Colonic mucosa (tissue), 4 donors: ENCODE measurements around the gene KLK7. TPM values are rescaled to one million over a fixed set of nuclear protein-coding genes. Genes with fewer than 3 reads are reported as not detected.

Experiments used
- DNase-seq: peaks from one replicate; pipeline ENCODE4 v3.0.0-alpha.2; 2020
- H3K27ac ChIP-seq: fragments of 200-600 bp; one replicate; pipeline ENCODE4 v1.8.0; 2021
- H3K27me3 ChIP-seq: fragments of 200-600 bp; one replicate; pipeline ENCODE4 v1.8.0; 2021
- H3K36me3 ChIP-seq: fragments of 200-600 bp; one replicate; pipeline ENCODE4 v1.8.0; 2021
- H3K4me1 ChIP-seq: fragments of 200-600 bp; one replicate; pipeline ENCODE4 v1.8.0; 2021; ENCODE audit warnings: mild to moderate bottlenecking
- H3K4me3 ChIP-seq: fragments of 200-600 bp; one replicate; pipeline ENCODE4 v1.8.0; 2021
- H3K9ac ChIP-seq, 2 donors: one replicate each; pipeline ENCODE4 v1.7.0; 2013; ENCODE audit warnings: control low read depth in 2 of 2, low read depth in 2 of 2, low read length in 2 of 2
- H3K9me3 ChIP-seq: fragments of 200-600 bp; one replicate; pipeline ENCODE4 v1.8.0; 2021
- intact Hi-C: fragments of 100-400 bp; cut with DNase I; formaldehyde crosslinking; loops from one replicate; pipeline ENCODE4 v1.14.1; 2022
- total RNA-seq, 2 donors: library from RNA; stranded (reverse); fragmentation: NEBNext Ultra II Directional in 1 of 2; extraction: Animal tissue kit (Norgen Biotek cat#: 25700) in 1 of 2; gene quantifications; one replicate each; pipeline ENCODE4 v1.2.1, GENCODE V29; 2021
- TF ChIP-seq, protein P1 (sequence below): fragments of 200-600 bp; IDR thresholded peaks from one replicate; pipeline ENCODE4 v1.8.0; 2022; ENCODE audit warnings: antibody characterized with exemption, mild to moderate bottlenecking
- donor health status: healthy.
- donor health status: DM: no; HTN: no; CAD: no.
- donor health status: DM: no; HTN: no; CAD: no.

Gene KLK7
- total RNA-seq, 2 donors from 2014 or later = not detected

DNA sequence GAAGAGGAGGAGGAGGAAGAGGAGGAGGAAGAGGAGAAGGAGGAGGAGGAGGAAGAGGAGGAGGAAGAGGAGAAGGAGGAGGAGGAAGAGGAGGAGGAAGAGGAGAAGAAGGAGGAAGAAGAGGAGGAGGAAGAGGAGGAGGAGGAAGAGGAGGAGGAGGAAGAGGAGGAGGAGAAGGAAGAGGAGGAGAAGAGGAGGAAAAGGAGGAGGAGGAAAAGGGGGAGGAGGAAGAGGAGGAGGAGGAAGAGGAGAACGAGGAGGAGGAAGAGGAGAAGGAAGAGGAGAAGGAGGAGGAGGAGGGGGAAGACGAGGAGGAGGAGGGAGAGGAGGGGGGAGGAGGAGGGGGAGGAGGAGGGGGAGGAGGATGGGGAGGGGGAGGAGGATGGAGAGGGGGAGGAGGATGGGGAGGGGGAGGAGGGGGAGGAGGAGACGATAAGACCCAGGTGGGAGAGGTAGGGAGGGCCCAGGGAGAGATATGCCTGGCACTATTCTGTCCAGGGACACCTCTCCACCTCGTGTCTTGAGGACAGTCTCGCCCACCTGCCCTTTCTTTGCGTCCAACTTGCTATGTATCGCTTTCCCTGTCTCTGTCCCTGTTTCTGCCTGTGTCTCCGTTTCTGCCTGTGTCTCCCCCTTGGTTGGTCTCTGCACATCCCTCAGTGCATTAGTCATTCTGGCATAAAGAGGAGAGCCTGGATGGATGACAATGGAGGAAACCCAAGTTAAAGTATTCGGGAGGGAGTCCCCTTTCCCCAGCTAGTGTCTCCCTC lies 23.8 kb downstream of the KLK7 start:
- H3K36me3 ChIP-seq = no peaks in the 10 kb centered on the region
- no peaks in the 10 kb centered on the region for H3K27me3 ChIP-seq
- H3K9ac ChIP-seq = no peak overlapping the region
- no peak overlapping the region for H3K4me3 ChIP-seq
- H3K27ac ChIP-seq = no peak overlapping the region
- no peaks in the 10 kb centered on the region for H3K4me1 ChIP-seq
- no peaks in the 10 kb centered on the region for H3K9me3 ChIP-seq
- TF ChIP-seq, protein P1, sequence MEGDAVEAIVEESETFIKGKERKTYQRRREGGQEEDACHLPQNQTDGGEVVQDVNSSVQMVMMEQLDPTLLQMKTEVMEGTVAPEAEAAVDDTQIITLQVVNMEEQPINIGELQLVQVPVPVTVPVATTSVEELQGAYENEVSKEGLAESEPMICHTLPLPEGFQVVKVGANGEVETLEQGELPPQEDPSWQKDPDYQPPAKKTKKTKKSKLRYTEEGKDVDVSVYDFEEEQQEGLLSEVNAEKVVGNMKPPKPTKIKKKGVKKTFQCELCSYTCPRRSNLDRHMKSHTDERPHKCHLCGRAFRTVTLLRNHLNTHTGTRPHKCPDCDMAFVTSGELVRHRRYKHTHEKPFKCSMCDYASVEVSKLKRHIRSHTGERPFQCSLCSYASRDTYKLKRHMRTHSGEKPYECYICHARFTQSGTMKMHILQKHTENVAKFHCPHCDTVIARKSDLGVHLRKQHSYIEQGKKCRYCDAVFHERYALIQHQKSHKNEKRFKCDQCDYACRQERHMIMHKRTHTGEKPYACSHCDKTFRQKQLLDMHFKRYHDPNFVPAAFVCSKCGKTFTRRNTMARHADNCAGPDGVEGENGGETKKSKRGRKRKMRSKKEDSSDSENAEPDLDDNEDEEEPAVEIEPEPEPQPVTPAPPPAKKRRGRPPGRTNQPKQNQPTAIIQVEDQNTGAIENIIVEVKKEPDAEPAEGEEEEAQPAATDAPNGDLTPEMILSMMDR = no peak
- no peak for DNase-seq
- intact Hi-C loops = no loop called here

DNA sequence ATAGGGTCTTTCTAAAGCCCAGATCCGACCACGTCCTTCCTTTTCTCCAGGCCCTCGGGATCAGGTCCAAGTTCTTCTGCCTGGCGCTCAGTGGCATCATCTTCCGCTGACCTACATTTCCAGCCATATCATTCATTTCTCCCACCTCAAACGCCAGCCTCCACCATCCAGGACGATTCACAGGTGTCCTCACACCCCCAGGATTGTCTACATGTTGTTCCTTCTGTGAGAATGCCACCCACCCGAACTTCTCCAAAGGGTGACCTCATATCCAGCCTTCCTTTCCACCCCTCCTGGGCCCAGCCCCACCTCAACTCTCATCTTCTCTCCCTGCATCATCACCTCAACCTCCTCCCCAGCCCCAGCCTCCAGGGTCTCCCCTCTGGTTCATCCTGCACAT lies 26.1 kb downstream of the KLK7 start:
- Histone ChIP-seq H3K27me3 (no peaks in the 10 kb centered on the region), H3K9me3 (no peaks in the 10 kb centered on the region), H3K4me3 (no peak overlapping the region), H3K27ac (no peak overlapping the region), H3K36me3 (no peaks in the 10 kb centered on the region), H3K9ac (no peak overlapping the region), H3K4me1 (no peaks in the 10 kb centered on the region)
- TF ChIP-seq, protein P1 = no peak
- intact Hi-C loops = no loop called here
- no peak for DNase-seq

DNA sequence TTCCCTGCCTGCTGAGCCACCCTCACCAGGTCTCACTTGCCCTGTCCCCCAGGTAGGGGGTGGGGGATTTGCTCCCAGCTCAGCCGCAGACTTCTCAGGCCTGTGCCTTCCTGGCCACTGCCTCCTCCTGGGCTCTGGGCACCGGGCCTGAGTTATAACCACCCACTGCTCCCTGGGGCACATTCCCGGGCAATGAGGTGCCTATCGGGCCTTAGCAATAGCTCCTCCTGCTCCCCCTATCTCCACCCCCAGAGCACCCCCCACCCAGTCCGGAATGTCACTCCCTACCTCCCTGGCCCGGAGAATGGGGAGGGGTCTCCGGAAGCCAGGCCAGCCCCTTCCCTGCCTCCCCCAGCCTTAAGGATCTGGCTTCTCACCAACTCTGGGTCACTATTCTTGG lies 30.8 kb downstream of the KLK7 start, which contains the start of gene KLK5:
Gene KLK5, minus strand, starts transcription at position 129 of the 400 bp plus-strand sequence. CDS start 381 bp downstream, outside the sequence.
- intact Hi-C loops = no loop called here
- H3K9ac ChIP-seq = no peak within 1 kb of the TSS
- TF ChIP-seq, protein P1 = no peak
- no peak within 1 kb of the TSS for H3K4me3 ChIP-seq
- no peaks in the 10 kb centered on the region for H3K36me3 ChIP-seq
- H3K4me1 ChIP-seq = no peaks in the 10 kb centered on the region
- H3K27ac ChIP-seq = no peak within 1 kb of the TSS
- no peak for DNase-seq
- no peaks in the 10 kb centered on the region for H3K9me3 ChIP-seq
- no peaks in the 10 kb centered on the region for H3K27me3 ChIP-seq

DNA sequence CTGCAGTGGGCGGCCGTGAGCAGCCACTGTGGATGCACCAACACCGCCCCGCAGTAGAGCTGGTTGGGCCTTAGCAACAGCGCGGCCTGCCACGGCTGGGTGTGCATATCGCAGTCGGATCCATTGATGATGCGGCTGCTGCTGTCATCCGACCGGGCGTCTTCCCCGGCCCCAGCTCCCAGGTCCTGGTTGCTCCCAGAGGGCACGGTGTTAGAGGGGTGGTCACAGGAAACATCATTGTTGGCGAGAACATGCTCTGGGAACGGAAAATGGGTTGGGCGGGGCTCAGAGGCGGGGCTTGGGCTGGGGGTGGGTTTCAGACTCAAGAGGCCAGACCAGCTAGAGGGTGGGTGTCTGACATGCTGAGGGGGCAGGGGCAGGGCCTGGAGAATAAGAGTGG lies 33.9 kb downstream of the KLK7 start:
- Histone ChIP-seq H3K36me3 (no peaks in the 10 kb centered on the region), H3K4me3 (no peak overlapping the region), H3K4me1 (no peaks in the 10 kb centered on the region), H3K9ac (no peak overlapping the region), H3K9me3 (no peaks in the 10 kb centered on the region), H3K27ac (no peak overlapping the region), H3K27me3 (no peaks in the 10 kb centered on the region)
- TF ChIP-seq, protein P1 = no peak
- intact Hi-C loops = no loop called here
- no peak for DNase-seq

DNA sequence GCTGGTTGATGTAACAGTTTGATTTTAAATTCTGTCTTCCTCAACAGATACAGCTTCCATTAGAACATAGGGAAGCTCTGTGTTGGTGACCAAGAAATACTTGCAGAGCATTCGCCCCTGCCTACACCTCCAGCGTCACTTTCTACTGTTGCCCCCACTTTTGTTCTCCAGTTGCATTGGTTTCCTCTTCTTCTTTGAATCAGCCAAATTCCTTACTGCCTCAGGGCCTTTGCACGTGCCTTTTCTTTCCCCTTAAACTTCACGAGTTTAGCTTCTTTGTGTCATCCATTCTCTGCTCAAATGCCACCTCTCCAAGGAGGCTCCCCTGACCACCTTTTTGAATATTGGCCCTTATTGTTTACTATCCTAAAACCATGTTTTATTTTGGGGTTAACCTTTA lies 36.6 kb downstream of the KLK7 start:
- Histone ChIP-seq H3K9ac (no peak overlapping the region), H3K9me3 (no peaks in the 10 kb centered on the region), H3K36me3 (no peaks in the 10 kb centered on the region), H3K4me3 (no peak overlapping the region), H3K27ac (no peak overlapping the region), H3K27me3 (no peaks in the 10 kb centered on the region), H3K4me1 (no peaks in the 10 kb centered on the region)
- intact Hi-C loops = no loop called here
- TF ChIP-seq, protein P1 = no peak
- no peak for DNase-seq
